IPS-NIHi7 (cell line): ENCODE measurements around the gene TOP1.

ENCODE experiments used
- DNase-seq: peaks from one replicate; pipeline ENCODE4 v3.0.0; 2012; ENCODE audit warnings: mixed read lengths; ENCODE audit errors: extremely low spot score

Gene TOP1

GRCh38 chr20:41038149-41038877 lies 9.7 kb downstream of the TOP1 start:
- no peak for DNase-seq

GRCh38 chr20:41038878-41039404 lies 10.3 kb downstream of the TOP1 start:
- no peak for DNase-seq

- DNase-seq = no peak
Measured at GRCh38 chr20:41040855-41041254, 12.2 kb downstream of the TOP1 start.

DNA sequence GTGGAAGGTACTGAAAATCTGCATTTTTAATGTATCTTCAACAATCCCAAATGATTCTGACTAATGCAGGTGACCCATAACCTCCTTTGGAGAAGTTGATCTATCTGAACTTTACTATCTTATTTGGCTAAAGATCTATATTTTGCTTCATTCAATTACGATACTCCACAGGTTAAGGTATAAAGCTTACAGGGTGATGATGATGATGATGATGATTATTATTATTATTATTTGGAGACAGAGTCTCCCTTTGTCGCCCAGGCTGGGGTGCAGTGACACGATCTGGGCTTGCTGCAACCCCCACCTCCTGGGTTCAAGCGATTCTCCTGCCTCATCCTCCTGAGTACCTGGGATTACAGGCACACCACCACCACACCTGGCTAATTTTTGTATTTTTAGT lies 13.1 kb downstream of the TOP1 start:
- no peak for DNase-seq

GRCh38 chr20:41044409-41045062 lies 15.9 kb downstream of the TOP1 start:
- no peak for DNase-seq

DNA sequence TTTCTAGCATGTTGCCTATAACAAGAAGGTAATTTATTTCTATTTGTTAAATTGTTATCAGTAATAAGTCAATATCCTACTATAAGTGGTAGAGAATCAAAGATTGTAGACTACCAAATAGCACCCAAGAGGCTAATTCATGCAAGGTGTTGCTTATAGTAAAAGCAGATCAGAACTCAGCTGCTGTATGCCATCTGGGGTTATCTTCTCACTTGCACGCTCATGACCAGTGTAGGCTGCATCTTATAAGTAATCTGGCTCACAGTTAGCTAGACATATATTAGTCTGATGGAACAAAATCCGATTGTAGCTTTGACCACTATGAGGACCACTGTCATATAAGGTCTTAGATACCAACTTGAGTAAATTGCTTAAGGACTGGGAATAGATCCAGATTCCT lies 17.0 kb downstream of the TOP1 start:
- DNase-seq = no peak

DNA sequence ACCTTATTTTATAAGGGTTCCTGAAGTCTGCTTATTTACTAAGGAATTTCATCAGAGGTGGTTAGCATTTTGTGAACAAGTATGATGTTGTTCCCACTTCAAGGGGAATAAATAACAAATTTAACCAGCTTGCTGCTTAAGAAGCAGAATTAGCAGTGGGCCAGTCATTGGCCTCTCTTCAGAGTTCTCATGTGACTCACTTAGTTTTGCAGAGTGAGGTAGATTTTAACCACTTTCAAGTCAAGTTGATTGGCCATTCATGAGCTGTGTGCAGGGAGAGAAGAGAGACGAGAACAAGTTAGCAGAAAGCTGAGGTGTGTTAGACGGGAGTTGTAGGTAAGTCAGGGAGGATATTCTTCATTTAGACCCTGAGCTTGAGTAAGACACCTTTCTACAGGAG lies 18.1 kb downstream of the TOP1 start:
- DNase-seq = no peak

DNA sequence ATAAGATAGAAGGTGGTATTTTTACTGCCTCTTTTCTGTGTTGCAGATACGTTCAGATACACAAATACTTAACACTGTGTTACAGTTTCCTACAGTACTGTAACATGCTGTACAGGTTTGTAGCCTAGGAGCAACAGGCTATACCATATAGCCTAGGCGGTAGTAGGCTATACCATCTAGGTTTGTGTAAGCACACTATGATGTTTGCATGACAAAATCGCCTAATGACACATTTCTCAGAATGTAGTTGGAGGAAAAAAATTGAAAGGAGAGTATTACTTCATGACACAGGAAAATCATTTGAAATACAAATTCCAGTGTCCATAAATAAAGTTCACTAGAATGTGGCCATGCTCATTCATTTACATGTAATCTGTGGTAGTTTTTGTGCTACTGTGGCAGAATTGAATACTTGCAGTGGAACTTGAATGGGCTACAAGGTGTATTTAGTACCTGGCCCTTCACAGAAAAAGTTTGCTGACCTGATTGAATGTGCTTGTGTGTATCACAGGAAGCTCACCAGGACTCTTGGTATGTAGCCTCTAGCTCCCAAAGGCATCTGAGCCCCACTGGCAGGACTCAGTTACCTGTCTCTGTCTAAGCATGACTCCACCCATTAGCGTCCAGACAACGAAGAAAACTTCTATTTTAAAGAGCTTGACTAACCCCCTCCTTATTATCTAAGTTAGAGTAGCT lies 18.8 kb downstream of the TOP1 start:
- DNase-seq = no peak

GRCh38 chr20:41047975-41048305 lies 19.3 kb downstream of the TOP1 start:
- no peak for DNase-seq

DNA sequence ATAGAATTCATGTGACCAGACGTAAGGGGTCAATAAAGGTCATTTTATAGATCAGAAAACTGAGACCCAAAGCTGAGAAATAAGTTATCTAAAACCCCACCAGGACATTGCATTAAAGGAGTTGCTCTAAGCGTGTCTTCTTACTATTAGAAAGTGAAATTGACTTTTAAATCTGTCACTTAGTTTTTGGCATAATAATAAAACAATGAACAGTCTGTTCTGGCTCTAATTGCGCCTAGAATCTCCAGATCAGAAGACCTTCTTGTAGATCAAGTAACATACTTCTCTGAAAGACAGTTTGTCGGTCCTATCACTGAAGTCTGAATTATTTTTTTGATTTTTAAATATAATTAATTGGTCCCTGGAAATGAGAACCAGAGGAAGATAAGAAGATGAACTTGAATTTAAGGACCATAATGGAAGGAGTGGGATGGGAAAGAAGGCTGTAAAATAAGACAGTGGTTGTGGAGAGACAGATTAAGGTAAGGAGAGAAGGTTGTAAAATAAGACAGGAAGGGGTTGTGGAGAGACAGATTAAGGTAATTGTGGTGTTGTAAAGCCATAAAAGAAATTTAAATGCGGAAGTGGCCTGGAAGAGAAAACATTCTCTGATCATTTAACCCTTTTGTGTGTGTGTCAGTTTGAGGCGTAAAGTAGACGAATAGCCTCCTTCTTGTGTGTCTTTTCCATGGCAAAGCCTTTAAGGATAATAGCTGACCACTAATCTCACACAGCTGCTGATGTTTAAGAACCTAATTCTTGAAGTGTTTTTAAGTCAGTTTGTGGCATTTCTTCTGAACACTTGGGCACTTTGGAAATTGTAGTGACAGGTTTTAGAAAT lies 20.1 kb downstream of the TOP1 start:
- DNase-seq = no peak

GRCh38 chr20:41049451-41049850 lies 20.8 kb downstream of the TOP1 start:
- DNase-seq = no peak

DNA sequence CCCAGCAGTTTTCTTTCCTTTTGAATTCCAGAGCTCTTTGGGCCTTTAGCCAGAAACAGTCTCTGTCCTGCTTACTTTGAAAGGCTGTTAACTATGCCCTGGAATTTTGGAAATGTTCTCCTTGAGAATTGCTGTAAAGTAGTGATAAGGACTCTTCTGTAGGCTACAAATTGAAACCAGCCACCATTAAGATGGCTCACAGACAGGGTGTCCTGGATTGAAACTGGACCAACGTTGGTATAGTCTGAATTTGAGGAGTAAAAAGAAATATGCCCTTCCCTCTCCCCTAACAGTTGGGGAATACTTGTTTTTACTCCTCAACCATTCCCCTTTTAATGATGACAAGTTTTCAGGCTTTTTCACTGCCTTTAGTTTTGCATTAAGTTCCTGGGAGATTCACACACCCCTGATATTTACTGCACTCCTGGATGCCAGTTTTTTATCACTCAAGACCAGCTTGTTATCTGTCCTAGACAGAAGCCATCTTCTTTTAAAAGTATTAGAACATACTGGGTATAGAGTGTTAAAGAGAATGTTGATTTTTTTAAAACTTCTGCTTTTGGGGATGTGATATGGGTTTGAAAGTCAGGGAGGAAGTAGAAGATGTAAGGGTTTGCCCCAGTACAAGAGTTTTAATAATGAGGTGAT lies 21.9 kb downstream of the TOP1 start:
- no peak for DNase-seq

- no peak for DNase-seq
Measured at GRCh38 chr20:41051009-41051825, 22.6 kb downstream of the TOP1 start.

- no peak for DNase-seq
Measured at GRCh38 chr20:41052742-41053419, 24.3 kb downstream of the TOP1 start.

GRCh38 chr20:41054070-41054846 lies 25.6 kb downstream of the TOP1 start:
- DNase-seq = no peak

GRCh38 chr20:41054847-41055230 lies 26.2 kb downstream of the TOP1 start:
- DNase-seq = no peak

DNA sequence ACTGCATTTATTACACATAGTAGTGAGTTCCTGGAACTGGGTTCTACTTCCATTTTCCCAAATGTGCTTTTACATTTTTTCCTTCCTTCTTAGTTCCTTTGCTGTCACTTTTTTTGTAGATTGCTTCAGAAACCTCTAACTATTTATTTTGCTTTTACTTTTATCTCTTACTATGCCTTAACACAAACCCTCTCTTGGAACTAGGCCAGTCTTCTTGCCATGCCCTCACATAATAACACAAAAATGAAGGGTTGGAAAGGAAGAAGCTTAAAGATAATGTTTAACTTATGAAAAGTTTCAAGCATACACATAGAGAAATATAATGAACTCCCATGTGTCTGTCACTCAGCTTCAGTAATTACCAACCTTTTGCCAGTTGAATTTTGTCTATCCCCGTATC lies 27.1 kb downstream of the TOP1 start:
- DNase-seq = no peak

GRCh38 chr20:41057999-41058673 lies 29.5 kb downstream of the TOP1 start:
- DNase-seq = peak; percentile 31
